MCF 10A (cell line): ENCODE measurements around the gene METTL26. TPM values are rescaled to one million over a fixed set of nuclear protein-coding genes. Genes with fewer than 3 reads are reported as not detected.

Experiments used
- BruUV-seq: library from RNA; stranded (reverse); fragments of 400-500 nt; replicated peaks from 2 replicates; lab custom pipeline; 2021; lab: Mats Ljungman, UMichigan
- CTCF ChIA-PET: fragments of 300-600 bp; sonication (Branson Sonifier 250); formaldehyde crosslinking; extraction: SDS; loops from one replicate; lab custom pipeline; 2021; ENCODE audit warnings: antibody characterized with exemption, inconsistent platforms; lab: Yijun Ruan, JAX
- POLR2A ChIA-PET: fragments of 300-600, 350-650 bp; sonication (Branson Sonifier 250); formaldehyde crosslinking; extraction: SDS; loops from one replicate; lab custom pipeline; 2020; ENCODE audit warnings: antibody characterized with exemption, inconsistent platforms; lab: Yijun Ruan, JAX
- DNase-seq: peaks from one replicate; pipeline ENCODE4 v3.0.0-alpha.2; 2018; ENCODE audit not compliant: unreplicated experiment
- H3K27ac Mint-ChIP-seq: one replicate; pipeline ENCODE4 v1.8.0; 2022; ENCODE audit warnings: mild to moderate bottlenecking, low read depth, mixed read lengths; ENCODE audit not compliant: unreplicated experiment
- H3K27me3 Mint-ChIP-seq: one replicate; pipeline ENCODE4 v1.8.0; 2022; ENCODE audit warnings: mixed read lengths; ENCODE audit not compliant: insufficient read depth, unreplicated experiment
- H3K36me3 Mint-ChIP-seq: one replicate; pipeline ENCODE4 v1.8.0; 2022; ENCODE audit warnings: mild to moderate bottlenecking, moderate library complexity, mixed read lengths; ENCODE audit not compliant: insufficient read depth, unreplicated experiment
- H3K4me1 Mint-ChIP-seq: one replicate; pipeline ENCODE4 v1.8.0; 2022; ENCODE audit warnings: mixed read lengths; ENCODE audit not compliant: insufficient read depth, unreplicated experiment
- H3K4me3 Mint-ChIP-seq: one replicate; pipeline ENCODE4 v1.8.0; 2022; ENCODE audit warnings: mild to moderate bottlenecking, moderate library complexity, mixed read lengths; ENCODE audit not compliant: unreplicated experiment
- H3K9me3 Mint-ChIP-seq: one replicate; pipeline ENCODE4 v1.8.0; 2022; ENCODE audit warnings: mixed read lengths; ENCODE audit not compliant: unreplicated experiment
- CTCF ChIP-seq: fragments of 200-600 bp; IDR thresholded peaks from one replicate; pipeline ENCODE4 v1.8.0; 2022; ENCODE audit warnings: antibody characterized with exemption, mild to moderate bottlenecking; ENCODE audit not compliant: unreplicated experiment
- intact Hi-C: fragments of 100-400 bp; cut with micrococcal nuclease; formaldehyde crosslinking; loops from 2 replicates; pipeline ENCODE4 v1.14.1; 2022
- total RNA-seq: library from RNA; stranded (reverse); gene quantifications from 2 replicates; pipeline ENCODE4 v1.2.3, GENCODE V29; 2022

Gene METTL26
- total RNA-seq, 1 experiment from 2014 or later: 106 TPM

GRCh38 chr16:591231-591630 is 44.9 kb downstream of the METTL26 start:
- BruUV-seq: no TSS peak
- Mint-ChIP-seq H3K4me3 (peak overlapping the region; percentile 91), H3K4me1 (peaks cover 46% of the 10 kb centered on the region), H3K9me3 (no peaks in the 10 kb centered on the region), H3K36me3 (peaks cover 58% of the 10 kb centered on the region), H3K27ac (peak overlapping the region; percentile 70), H3K27me3 (no peaks in the 10 kb centered on the region)
- intact Hi-C loops: no loop called here
- no peak for TF ChIP-seq CTCF
- ChIA-PET CTCF (interaction anchor here (1.0 to 1.2 kb wide), 4 partner anchors 53 to 77 kb away, joined by 3 to 7 read pairs (median 3); partner anchors contain the start of gene RHOT2), POLR2A (interaction anchor here (1.1 to 5.7 kb wide), 4 partner anchors 31 to 128 kb away, joined by 4 to 88 read pairs (median 46); partner anchors contain the start of gene METTL26)
- DNase-seq: no peak

- no TSS peak for BruUV-seq
- CTCF ChIA-PET: interaction anchor here (0.6 to 1.1 kb wide), 5 partner anchors 33 to 77 kb away, joined by 3 to 5 read pairs (median 3); partner anchors contain the start of gene RHOT2
- Mint-ChIP-seq H3K27ac (peak overlapping the region; percentile 70), H3K36me3 (peaks cover 54% of the 10 kb centered on the region), H3K27me3 (no peaks in the 10 kb centered on the region), H3K4me3 (peak overlapping the region; percentile 91), H3K9me3 (no peaks in the 10 kb centered on the region), H3K4me1 (peaks cover 42% of the 10 kb centered on the region)
- no peak for DNase-seq
- TF ChIP-seq CTCF: no peak
- POLR2A ChIA-PET: interaction anchor here (0.6 to 5.7 kb wide), 12 partner anchors 10 to 1571 kb away, joined by 3 to 88 read pairs (median 3); partner anchors contain the start of genes CAPN15, METTL26, RAB11FIP3 and WDR24
- intact Hi-C loops: no loop called here
Observed at GRCh38 chr16:590815-591200, 45.3 kb downstream of the METTL26 start.

- peaks cover 57% of the 10 kb centered on the region for H3K36me3 Mint-ChIP-seq
- intact Hi-C loops: no loop called here
- no peaks in the 10 kb centered on the region for H3K27me3 Mint-ChIP-seq
- no peaks in the 10 kb centered on the region for H3K9me3 Mint-ChIP-seq
- CTCF ChIA-PET: interaction anchor here (0.6 to 1.1 kb wide), 6 partner anchors 34 to 78 kb away, joined by 3 to 5 read pairs (median 3); partner anchors contain the start of gene RHOT2
- POLR2A ChIA-PET: interaction anchor here (0.6 to 5.7 kb wide), 15 partner anchors 10 to 1571 kb away, joined by 3 to 88 read pairs (median 3); partner anchors contain the start of genes CAPN15, METTL26, RAB11FIP3 and RHBDL1
- BruUV-seq: no TSS peak
- H3K27ac Mint-ChIP-seq: peak overlapping the region; percentile 96
- H3K4me1 Mint-ChIP-seq: peaks cover 42% of the 10 kb centered on the region
- no peak for TF ChIP-seq CTCF
- DNase-seq: peak; percentile 46
- H3K4me3 Mint-ChIP-seq: peak overlapping the region; percentile 91
Observed at GRCh38 chr16:590188-590814, 45.8 kb downstream of the METTL26 start.

- intact Hi-C loops: loop anchor here (2.0 to 5.0 kb wide), 2 partner anchors 59 to 197 kb away; partner anchors contain the start of gene WDR90
- peaks cover 58% of the 10 kb centered on the region for H3K36me3 Mint-ChIP-seq
Observed at GRCh38 chr16:589658-590187, 46.4 kb downstream of the METTL26 start, which contains the start of gene RAB40C. RAB40C (plus strand) TSS chr16:590066; CDS start chr16:590292, 226 bp downstream.

More at GRCh38 chr16:589658-590187, 46.4 kb downstream of the METTL26 start, which contains the start of gene RAB40C:
- DNase-seq: peak; percentile 96
- BruUV-seq: no TSS peak
- Mint-ChIP-seq H3K27ac (peak within 1 kb of the TSS; percentile 96), H3K4me3 (peak within 1 kb of the TSS; percentile 91), H3K9me3 (no peaks in the 10 kb centered on the region), H3K4me1 (peaks cover 41% of the 10 kb centered on the region), H3K27me3 (no peaks in the 10 kb centered on the region)
- POLR2A ChIA-PET: interaction anchor here (0.7 to 5.7 kb wide), 13 partner anchors 9 to 166 kb away, joined by 3 to 88 read pairs (median 3); partner anchors contain the start of genes CAPN15, METTL26, RHBDL1 and WDR24
- no peak for TF ChIP-seq CTCF
- CTCF ChIA-PET: interaction anchor here (0.7 kb wide), 1 partner anchor 70 kb away, joined by 3 read pairs; no protein-coding TSS in a partner anchor
